Daoy (cell line): ENCODE measurements around the gene UNKL. TPM values are rescaled to one million over a fixed set of nuclear protein-coding genes. Genes with fewer than 3 reads are reported as not detected.
A peak's percentile ranks its signal among the peaks of the same experiment; 100 is the strongest.

Experiments
- DNase-seq: peaks from one replicate; pipeline ENCODE4 v3.0.0-alpha.2; 2015; ENCODE audit warnings: low read depth
- total RNA-seq: library from RNA; depleted of rRNA; stranded (reverse); fragments of >200 nt; shearing (Covaris generic); gene quantifications from 2 replicates; pipeline ENCODE4 v1.2.3, GENCODE V29; 2014

UNKL gene
- total RNA-seq, 1 experiment from 2014 or later, result 12.1 TPM

- DNase-seq, result no peak
These were observed 13.3 kb downstream of the UNKL start for GRCh38 chr16:1401061-1401757.

- DNase-seq, result no peak
These were observed 15.5 kb downstream of the UNKL start for GRCh38 chr16:1398826-1399581.

DNA sequence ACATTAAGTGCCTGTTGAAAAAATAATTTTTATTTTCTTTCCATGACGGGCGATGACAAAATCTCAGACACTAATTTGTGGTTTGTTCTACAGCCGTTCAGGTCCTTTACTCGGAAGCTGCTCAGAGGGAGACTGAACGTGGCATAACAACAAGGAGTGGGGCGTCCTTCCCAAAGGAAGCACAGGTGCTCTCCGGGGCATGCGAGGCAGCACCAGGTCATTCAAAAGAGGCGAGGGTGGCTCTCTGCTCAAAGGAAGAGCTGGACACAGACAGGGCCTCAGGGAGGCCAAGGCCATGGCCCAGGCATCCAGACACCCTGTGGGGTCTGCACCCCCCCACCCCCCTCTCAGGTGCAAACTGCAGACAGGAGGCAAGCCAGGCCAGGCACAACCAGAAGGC is 16.2 kb downstream of the UNKL start:
- DNase-seq, result no peak

DNA sequence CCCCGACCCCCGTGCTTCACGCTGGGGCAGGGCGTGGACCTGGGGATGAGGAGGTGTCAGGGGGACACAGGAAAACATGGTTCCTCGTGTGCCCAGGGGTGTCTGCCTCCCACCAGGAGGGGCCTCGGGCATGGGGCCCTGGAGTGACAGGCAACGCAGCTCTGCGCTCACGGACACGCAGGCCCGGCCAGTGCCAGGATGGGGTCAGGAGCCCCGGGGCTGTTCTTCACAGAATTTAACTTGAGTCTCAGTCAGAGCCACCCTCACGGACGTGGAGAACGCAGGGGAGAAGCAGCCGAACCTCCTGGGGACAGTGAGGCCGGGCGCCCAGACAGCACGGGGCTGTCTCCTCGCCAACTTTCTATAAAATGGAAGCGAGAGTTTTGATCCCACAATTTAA is 16.7 kb downstream of the UNKL start:
- no peak for DNase-seq

- no peak for DNase-seq
These were observed 19.0 kb downstream of the UNKL start for GRCh38 chr16:1395444-1396031.

- no peak for DNase-seq
These were observed 20.0 kb downstream of the UNKL start for GRCh38 chr16:1394367-1394951.

DNA sequence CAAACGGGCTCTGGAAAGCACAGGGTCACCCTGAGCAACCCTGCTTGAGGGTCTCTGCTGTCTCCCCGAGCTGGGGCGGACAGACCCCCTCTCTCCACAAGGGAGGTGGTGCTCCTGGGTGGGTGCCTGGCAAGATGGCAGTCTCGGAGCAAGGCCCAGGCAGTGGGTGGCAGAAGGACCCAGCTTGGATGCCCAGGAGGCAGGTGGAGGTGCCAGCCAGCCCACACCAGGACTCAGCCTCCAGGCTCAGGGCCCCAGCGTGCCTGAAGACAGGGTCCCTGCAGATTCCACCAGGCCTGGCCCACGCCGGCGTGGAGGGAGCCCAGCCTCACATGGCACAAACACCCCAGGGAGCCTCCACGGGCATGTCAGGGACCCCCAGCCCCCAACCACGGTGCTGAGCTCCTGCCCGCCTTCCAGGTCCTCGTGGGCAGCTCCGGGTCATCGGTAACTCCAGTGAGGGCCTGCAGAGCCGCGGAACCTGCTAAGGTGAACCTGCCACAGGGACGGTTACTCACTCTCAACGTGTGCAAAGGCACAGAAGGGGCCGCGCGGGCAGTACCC is 20.8 kb downstream of the UNKL start:
- DNase-seq, result no peak

DNA sequence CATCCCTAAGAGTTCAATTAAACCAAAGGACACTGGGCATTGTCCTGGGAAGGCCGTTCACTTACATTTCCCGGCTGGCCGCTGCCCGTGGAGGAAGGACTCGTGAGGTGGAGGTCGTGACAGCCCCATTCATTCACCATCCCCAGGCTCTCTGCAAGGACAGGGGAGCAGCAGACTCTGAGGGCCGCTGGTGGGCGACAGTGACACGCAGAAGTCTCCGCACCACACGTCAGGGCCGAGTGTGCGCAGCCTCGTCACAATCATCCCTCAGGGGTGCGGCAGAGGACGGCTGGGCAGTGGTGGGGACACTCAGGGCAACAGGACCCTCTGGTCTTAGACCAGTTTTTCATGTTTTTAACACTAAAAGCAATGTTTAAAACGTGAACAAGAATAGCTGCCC is 21.7 kb downstream of the UNKL start:
- no peak for DNase-seq

DNA sequence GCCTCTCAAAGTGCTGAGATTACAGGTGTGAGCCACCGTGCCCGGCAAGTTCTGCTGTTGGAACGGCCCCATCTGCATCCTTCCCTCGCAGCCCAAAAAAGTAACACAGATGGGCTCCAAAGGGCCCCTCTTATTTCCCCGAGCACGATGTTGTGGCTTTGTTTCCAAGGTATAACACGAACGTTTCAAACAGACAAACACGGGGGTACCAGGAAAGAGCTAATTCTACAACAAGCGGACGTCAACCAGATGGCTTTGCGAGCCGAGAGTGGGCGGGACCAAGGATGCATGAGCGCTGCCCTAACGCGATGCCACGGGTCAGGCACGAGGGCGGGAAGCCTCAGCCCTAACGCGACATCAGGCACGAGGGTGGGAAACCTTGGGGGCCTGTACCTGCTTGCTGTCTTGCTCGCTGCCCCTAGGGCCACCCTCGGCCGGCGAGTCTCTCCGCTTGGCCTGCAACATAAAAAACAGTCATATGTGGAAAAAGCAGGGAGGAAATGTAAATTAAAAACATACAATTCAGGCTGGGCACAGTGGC is 24.2 kb downstream of the UNKL start:
- DNase-seq, result no peak

- no peak for DNase-seq
These were observed 24.7 kb downstream of the UNKL start for GRCh38 chr16:1389762-1390161.

DNA sequence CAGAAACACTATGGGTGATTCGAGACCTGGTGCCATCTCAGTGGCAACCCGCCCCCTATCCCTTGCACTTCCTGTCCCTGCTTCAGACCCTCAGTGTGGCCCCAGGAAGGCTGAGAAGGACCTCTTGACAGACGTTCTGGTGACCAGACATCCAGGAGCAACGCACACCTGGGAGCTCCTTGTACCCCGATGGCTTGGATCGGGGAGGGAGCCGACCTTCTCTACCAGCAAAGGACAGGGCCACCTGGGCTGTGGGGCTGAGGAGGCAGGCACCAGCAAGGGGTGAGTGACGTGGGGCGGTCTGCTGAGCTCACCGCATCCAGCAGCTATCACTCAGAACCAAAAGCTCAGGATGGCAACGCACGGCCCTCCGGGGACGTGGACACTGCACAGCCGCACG is 27.2 kb downstream of the UNKL start:
- DNase-seq, result no peak

- no peak for DNase-seq
These were observed 29.3 kb downstream of the UNKL start for GRCh38 chr16:1385232-1385631.

- no peak for DNase-seq
These were observed 30.9 kb downstream of the UNKL start for GRCh38 chr16:1383556-1383955.

- no peak for DNase-seq
These were observed 32.7 kb downstream of the UNKL start for GRCh38 chr16:1381612-1382406.

DNA sequence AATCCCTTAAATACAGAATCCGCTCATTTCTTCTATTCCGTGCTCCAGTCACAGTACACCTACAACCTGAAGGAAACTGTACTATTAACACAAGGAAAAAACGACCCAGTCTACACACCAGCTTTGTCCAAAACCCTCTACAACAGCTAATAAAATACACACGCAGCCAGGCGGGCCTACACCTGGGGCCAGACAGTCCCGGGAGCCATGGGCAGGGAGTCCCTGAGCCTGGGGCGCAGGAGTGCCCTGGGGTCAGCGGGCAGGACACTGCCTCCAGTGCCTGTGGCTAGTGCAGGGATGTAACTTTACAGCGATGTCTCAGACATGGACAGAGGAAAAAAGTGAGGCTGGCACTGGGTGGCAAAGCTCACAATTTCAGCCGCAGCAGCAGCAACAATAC is 34.3 kb downstream of the UNKL start:
- DNase-seq, result no peak

GRCh38 chr16:1379304-1380076 is 35.0 kb downstream of the UNKL start:
- DNase-seq, result peak; percentile 78

GRCh38 chr16:1378804-1379303 is 35.6 kb downstream of the UNKL start:
- DNase-seq, result peak; percentile 84

DNA sequence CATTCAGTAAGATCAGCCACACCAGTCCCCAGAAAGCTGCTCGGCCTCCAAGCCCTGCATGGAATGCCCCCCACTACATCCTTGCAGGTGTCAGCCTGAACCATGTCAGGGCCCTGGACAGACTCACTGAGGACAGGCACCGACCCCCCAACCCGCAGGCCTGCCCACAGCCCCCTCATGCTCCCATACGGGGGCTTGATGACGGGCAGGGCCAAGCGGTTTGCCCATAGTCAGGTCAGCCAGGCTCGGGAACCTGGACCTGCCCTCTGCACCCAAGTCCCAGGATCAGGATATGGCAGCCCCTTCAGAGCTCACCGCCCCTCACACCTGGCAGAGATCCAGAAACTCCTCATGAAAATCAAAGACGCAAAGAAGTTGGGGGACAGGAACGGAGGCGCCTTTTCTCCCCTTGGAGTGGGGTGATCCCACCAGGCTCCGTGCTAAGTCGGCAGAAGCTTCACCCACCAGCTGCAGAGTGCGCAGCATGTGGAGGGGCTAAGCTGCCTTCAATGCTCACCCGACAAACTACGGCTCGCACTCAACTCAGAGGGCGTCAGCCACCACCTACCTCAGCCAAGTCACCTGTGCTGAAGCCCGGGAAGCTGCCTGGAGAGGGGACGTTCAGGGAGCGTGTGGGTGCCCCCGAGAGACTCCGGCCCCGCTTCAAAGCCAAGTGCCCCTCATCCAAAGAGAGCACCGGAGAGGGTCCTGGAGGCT is 36.3 kb downstream of the UNKL start:
- DNase-seq, result no peak

GRCh38 chr16:1377406-1378010 is 37.0 kb downstream of the UNKL start:
- no peak for DNase-seq
